SU-DHL-6 (cell line): ENCODE results near the gene IFNL4.

ENCODE experiments used
- EZH2phosphoT487 ChIP-seq: fragments of 200-600 bp; sonication (generic), shearing (Covaris generic); conservative IDR thresholded peaks from 2 replicates; pipeline ENCODE4 v1.6.1; 2018; ENCODE audit warnings: mild to moderate bottlenecking, antibody characterized with exemption, low read length, moderate library complexity, mixed read lengths
- TF ChIP-seq, protein P1 (sequence below): fragments of 200-600 bp; sonication (generic); IDR thresholded peaks from one replicate; pipeline ENCODE4 v1.5.1; 2017; ENCODE audit warnings: antibody characterized with exemption, mild to moderate bottlenecking, low read length, moderate library complexity; ENCODE audit not compliant: insufficient read depth, poor library complexity, severe bottlenecking

DNA sequence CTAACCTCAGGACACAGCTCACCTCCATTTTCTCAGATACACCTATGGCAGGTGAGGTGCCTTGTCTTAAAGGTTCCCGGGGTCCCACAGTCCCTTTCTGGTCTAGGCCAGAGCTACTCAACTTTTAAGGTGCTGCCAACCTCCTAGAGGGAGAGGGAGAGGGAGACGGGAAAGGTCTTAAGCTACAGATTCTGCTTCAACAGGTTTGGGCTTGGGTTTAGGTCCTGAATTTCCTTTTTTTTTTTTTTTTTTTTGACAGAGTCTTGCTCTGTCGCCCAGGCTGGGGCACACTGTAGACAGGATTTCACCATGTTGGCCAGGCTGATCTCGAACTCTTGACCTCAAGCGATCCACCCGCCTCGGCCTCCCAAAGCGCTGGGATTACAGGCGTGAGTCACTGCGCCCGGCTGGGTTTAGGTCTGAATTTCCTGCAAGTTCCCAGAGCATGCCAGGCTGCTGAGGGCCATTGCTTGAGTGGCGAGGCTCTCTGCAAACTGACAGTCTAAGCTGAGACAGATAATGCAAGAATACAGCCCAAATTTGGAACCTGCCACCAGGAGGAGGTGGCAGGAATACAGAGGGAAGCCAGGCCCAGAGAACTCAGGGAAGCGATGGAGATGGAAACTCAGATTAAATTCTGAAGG is 36.8 kb downstream of the IFNL4 start:
- TF ChIP-seq, protein P1, sequence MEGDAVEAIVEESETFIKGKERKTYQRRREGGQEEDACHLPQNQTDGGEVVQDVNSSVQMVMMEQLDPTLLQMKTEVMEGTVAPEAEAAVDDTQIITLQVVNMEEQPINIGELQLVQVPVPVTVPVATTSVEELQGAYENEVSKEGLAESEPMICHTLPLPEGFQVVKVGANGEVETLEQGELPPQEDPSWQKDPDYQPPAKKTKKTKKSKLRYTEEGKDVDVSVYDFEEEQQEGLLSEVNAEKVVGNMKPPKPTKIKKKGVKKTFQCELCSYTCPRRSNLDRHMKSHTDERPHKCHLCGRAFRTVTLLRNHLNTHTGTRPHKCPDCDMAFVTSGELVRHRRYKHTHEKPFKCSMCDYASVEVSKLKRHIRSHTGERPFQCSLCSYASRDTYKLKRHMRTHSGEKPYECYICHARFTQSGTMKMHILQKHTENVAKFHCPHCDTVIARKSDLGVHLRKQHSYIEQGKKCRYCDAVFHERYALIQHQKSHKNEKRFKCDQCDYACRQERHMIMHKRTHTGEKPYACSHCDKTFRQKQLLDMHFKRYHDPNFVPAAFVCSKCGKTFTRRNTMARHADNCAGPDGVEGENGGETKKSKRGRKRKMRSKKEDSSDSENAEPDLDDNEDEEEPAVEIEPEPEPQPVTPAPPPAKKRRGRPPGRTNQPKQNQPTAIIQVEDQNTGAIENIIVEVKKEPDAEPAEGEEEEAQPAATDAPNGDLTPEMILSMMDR, result no peak
- TF ChIP-seq EZH2phosphoT487, result no peak
